Fibroblast of upper back skin (primary cell): ENCODE measurements around the gene KMT2C.
"Not testable (repeated sequence)": the region's sequence is repeated elsewhere in the genome, so short reads cannot be mapped to it uniquely, and the experiment has no call there.

Source experiments
- DNase-seq: peaks from one replicate; pipeline ENCODE4 v3.0.0-alpha.2; 2013

The KMT2C gene

DNA sequence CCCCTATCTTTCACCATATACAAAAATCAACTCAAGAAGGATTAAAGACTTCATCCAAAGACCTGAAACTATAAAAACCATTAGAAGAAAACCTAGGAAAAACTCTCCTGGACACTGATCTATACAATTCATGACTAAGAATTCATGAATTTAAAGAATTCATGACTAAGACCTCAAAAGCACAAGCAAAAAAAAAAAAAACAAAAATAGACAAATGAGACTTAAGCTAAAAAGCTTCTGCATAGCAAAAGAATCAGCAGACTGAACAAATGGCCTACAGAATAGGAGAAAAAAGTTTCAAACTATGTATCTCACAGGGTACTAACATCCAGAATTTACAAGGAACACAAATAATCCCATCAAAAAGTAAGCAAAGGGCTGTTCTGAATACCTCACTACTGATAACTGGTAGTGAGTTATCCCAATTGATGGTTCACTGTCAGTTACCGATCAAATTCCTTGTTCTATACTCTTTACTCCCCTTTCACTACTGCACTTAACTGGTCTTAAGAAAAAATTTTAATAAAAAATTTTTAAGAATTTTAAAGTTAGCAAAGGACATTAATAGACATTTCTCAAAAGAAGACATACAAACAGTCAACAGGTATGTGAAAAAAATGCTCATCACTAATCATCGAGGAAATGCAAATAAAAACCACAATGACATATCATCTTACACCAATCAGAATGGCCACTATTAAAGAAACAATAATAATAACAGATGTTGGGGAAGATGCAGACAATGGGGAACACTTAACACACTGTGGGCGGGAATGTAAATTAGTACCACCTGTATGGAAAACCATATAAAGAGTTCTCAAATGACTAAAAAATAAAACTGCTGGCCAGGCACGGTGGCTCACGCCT lies 33.2 kb downstream of the KMT2C start:
- DNase-seq: peak; percentile 50

DNA sequence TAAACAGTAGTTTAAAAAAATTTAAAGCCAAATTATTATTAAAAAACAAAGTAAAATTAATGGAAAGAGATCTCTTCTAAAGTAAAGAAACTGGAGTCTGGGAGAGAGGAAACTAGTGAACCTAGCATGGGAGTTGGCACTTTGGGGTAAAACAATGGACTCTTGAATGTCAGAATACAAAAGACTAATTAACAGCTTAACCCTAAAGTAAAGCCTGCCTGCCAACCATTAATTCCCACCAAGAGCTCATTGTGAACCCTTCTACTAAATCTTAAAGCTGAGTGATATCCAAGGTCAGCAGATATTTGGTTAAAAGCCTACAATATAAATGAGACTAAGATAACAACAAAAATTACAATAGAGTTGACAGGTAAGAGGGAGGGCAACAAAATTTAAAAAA lies 36.5 kb downstream of the KMT2C start:
- DNase-seq: no peak

DNA sequence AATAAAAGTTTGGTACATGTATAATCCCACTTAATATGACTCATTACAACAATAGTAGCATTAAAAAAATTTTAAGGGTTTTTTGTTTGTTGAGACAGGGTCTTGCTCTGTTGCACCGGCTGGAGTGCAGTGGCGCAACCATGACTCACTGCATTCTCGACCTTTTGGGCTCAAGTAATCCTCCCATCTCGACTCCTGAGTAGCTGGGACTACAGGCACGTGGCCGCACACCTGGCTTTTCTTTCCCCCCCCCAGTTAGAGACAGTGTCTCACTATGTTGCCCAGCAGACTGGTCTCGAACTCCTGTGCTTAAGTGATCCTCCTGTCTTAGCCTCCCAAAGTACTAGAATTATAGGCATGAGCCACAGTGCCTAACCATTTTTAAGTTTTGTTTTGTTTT lies 40.7 kb downstream of the KMT2C start:
- peak; percentile 23 for DNase-seq

DNA sequence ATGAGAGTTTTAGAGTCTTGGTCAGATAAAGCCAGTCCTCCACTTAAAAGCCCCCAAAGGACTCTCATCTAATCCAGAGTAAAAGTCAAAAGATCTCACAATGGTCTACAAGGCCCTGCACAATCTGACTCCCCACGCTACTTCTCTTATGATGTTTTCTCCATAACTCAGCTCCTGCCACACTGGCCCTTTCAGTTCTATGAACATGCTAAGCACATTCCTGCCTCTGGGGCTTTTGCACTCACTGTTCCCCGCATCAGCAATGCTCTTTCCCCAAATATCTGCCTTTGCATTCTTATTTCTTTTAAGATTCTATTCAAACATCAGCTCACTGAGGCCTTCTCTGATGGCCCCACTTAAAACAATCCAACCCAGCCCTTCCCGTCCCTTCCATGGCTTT lies 41.6 kb downstream of the KMT2C start:
- DNase-seq: peak; percentile 59

DNA sequence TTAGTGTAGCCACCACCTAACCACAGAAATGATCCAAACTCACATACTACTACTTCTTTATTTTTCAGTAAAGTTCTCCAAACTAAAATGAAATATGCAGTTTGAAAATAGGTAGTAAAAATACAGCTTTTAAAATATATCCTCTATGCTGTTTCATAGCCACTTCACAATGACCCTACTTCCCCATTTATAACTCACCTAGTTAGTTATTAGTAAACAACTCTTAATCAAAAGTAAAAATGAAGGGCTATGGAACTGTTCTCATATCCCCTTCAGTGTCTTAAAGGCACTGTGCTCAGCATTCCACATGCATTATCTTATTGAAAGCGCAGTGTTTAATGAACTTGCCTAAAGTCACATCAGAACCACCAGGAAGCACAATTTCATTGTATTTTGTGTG lies 43.5 kb downstream of the KMT2C start:
- DNase-seq: no peak

DNA sequence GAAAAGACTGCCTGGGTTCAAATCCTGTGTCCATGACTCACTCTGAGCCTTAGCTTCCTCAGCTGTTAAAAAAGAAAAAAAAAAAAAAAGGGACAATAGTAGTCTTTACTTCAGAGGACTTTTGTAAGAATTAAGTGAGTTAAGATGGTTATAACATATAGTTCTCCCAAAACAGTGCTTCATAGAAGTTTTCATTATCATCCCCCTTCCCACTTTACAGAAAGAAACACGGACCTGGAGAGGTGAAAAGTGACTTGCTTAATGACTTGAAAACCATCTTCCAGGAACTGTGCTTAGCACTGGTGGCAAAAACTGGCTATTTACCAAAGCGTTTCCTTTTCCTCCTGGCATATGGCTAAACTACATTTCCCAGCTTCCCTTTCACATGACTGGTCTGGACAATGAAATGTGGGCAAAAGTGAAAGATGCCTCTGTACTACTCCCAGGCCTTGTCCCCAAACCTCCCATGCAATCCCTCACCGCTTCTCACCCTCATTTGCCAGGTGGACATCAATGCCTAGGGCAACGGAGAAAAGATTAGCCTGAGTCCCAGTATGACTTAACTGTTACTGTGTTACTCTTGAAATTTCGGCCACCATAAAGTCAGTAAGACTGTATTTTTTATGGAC lies 49.6 kb downstream of the KMT2C start:
- not testable (repeated sequence) for DNase-seq

DNA sequence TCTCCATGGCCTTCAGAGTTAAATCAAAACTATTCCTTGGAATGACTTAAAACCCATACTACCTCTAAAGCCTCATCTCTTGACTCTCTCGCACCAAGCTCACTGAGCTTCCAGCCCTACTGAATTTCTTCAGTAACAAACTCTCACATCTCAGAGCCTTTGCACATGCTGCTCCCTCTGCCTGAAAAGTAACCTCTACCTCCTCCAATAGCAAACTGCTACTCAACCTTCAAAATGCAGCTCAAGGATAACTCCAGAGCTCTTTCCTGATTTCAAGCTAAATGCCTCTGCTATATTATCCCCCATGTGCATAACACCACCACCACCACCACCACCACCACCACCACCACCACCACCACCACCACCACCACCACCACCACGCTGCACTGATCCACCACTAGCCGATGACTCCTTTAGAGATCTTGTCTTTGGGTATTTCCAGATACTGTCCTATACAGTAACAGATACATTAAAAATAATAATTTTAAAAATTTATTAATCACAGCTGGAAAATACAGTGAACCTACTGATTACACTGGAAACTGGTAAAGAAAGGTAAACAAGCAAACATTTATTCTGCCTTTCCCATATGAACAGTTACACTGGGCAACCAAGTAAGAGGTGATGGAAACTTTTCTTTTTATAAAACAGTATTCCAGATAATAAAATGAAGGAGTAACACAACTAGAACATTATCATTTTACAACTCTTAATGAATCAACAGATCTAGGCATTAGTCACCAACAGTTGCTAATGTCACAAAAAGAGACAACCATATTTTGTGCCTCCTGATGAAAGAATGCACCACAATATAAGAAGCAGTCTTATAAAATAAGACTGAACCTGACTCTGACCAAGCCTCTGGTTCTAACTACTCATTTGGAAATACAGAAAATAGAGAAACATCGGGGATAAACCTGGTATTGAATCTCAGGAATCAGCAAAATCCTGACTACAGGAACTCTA lies 51.3 kb downstream of the KMT2C start:
- not testable (repeated sequence) for DNase-seq

DNA sequence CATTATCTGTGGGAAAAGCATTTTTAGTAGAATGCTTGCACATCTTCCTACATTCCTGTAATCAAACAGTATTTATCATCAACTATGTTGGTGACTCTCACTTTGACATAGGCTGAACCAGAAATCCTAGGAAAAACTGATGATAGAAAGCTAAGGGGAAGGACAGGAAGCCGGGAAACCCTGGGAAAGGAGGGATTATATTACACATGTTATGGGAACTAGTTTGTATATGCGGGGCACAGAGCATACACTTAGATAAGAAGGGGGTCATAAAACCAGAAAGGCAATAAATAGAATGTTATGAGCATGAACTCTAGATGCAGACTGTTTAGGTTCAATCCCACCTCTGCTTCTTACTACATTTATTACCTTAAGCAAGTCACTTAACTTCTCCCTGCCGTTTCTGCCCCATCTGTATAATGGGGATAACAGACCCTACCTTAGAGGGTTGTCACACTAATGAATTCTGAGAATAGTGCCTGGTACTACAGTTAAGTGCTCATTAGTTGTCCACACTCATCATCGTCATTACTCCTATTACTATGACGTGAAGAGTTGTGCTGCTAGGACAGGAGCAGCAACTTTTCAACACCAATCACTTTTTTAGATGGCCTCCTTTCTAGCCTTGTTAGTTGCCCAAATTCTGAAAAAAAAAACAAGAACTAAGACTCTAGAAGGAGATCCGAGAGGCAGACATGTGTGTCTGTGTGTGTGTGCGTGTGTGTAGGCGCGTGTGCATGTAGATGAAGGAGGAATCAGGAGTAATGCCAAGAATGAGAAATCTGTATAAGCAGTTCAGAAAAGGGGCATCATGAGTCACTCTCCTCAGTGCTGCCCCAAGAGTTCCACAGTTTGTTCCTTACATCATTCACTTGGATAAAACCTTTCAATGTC lies 52.2 kb downstream of the KMT2C start:
- peak; percentile 87 for DNase-seq

DNA sequence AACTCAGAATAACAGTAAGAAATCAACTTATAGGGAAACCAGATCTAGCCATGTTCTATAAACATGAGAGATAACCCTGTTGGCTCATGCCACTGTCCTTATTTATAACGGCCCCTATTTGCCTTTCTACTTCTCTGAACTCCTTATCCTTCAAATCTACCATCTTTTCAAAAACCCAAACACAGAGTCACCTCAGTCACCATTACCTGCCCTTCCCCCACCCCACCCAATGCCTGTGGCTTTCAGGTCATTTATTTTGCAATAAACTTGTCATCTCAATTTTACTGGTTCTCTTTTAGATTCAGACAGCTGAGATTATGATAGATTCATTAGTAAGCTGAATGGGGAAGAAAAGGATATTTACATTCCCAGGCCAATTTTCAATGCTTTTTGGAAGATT lies 53.6 kb downstream of the KMT2C start:
- no peak for DNase-seq

DNA sequence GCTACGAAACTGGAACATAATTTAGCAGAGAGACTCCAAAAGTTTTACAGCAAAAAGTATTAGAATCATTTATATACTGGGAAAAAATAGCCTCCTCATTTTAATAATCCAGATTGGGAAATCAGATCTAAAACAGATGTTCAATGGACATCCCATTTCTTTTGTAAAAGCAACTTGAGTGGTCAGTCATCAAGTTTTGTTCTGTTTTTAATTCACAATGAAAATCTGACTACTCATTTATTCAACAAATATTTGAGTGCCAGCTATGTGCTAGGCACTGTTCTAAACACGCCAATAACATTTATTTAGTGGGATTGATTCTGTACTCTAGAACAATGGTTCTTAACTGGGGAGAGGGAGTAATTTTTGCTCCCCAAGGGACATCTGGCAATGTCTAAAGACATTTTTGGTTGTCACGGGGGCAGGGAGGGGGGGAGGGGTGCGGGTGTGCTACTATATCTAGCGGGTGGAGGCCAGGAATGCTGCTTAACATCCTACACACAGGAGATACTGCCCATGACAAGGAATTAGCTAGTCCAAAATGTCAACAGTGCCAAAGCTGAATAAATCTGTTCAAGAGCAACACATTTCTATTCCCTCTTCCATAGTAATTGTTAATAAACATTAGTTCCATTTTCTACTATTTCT lies 54.7 kb downstream of the KMT2C start:
- not testable (repeated sequence) for DNase-seq

DNA sequence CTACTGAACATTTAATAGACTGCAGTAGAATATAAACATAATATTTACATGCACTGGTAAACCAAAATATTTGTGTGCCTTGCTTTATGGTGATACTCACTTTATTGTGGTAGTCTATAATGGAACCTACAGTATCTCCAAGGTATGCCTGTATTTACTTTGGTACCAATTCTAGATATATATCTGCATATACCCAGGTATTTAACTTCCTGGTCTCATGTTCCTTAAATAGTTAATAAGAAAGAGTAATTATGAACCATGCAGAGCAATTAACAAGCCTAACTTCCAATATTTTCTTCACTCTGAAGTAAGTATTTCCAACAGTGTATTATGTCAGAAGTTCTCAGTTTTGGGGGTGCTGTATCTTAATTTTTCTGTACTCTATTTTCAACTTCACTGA lies 57.3 kb downstream of the KMT2C start:
- not testable (repeated sequence) for DNase-seq

DNA sequence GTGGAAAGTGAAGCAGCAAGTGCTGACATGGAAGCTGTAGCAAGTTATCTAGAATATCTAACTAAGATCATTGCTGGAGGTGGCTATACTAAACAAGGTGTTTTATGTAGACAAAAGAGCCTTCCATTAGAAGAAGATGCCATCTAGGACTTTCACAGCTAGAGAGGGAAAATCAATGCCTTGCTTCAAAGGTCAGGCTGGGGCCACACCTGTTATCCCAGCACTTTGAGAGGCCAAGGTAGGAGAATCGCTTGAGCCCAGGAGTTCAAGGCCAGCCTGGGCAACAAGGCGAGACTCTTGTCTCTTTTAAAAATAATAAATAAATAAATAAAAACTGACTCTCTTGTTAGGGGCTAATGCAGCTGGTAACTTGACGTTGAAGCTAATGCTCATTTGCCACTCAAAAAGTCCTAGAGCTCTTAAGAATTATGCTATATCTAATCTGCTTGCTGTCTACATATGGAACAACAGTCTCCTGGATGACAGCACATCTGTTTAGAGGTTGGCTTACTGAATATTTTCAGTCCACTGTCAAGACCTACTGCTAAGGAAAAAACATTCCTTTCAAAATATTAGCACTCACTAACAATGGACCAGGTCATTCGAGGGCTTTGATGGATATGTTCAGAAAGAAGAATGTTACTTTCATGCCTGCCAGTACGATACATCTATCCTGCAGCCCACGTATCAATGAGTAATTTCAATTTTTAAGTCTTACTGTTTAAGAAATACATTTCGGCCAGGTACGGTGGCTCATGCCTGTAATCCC lies 58.9 kb downstream of the KMT2C start:
- DNase-seq: not testable (repeated sequence)

DNA sequence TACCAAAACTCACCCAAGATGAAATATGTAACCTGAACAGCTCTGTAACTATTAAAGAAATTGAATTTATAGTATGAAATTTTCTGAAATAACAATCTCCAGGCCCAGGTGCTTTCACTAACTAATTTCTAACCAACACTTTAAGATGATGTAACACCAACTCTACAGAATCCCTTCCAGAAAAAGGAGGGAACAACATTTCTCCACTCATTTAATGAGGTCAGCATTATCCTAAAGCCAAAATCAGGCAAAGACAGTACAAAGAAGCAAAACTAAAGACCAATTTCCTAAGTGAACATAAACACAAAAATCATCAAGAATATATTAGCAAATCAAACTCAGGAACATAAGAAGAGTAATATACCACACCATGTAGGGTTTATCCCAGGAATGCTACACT lies 65.5 kb downstream of the KMT2C start:
- no peak for DNase-seq

DNA sequence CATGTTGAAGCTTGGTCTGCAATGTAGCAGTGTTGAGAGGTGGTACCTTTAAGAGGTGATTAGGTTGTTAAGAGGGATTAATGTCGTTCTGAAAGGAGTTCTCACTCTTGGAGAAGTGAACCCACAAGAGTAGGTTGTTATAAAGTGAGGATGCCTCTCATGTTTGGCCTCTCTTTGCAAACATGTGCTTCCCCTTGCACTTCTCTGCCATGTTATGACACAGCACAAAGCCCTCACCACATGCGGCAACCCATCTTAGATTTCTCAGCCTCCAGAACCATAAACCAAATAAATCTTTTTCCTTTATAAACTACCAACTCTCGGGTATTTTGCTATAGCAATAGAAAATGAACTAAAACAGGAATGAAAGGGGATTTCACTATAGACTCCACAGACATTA lies 66.3 kb downstream of the KMT2C start:
- no peak for DNase-seq

DNA sequence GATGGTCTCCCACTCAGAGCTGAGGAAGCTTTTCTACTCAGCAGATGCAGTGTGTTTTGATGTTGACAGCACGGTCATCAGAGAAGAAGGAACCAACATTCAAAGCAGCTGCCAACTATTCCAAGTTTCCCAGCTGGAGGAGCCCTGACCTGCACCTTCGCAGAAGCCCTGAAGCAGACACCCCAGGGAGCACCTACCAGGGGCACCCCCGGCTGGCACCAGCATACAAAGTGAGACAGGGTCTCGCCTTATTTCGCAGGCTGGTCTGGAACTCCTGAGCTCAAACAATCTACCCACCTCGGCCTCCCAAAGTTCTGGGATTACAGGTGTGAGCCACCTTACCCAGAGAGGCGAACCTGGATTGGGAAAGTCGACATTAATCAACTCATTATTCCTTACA lies 68.6 kb downstream of the KMT2C start:
- DNase-seq: no peak

DNA sequence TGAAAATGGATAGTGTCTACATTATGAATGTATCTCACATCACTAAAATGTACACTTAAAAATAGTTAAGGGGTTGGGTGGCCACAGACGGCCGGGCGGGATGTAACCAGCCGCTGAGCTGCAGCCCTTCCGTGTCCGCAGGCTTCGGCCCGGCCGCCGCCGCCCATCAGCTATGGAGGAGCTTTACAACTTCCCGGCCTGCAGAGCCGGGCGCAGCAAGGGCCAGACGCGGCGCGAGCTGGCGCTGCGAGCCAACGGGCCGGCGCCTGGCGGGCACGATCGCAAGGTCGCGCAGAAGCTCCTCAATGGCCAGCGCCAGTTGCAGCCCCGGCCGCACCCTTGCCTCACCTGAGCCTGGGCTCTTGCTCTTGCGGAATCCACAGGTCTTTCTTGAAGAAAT lies 69.1 kb downstream of the KMT2C start:
- DNase-seq: no peak

DNA sequence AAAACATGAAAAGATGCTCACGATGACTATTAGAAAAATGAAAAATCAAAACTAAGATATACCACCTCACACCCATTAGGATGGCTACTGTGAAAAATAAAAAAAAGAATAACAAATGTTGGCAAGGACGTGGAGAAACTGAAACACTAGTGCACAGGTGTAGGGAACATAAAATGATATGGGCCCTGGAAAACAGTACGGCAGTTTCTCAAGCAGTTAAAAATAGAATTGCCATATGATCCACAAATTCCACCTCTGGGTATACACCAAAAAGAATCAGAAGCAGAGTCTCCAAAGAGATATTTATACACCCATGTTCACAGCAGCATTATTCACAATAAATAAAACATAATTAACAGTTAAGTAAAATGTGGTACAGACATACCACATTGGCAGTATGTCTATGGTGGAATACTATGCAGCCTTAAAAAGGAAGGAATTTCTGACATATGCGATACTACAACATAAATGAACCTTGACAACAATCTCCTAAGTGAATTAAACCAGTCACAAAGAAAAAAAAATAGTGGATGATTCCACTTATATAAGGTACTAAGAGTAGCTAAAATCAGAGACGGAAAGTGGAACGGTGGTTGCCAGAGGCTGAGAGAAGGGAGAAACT lies 69.7 kb downstream of the KMT2C start:
- DNase-seq: no peak

DNA sequence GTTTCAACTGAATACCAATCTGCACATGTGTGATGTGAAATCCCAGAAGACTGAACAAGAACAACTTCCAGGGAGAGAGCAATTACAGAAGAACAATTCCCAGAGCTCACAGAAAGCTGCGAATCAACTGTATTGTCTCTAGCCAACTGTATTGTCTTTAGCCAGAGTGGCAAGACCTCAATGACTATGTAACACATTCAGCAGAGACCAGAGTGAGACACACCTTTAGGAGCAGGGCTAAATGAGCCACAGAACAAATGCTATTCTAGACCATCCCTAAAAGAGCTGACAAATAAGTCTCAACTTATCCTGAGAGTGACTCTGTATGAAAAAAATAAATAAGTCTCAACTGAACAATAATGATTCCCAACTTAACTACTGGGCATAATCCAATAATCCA lies 72.0 kb downstream of the KMT2C start:
- no peak for DNase-seq

DNA sequence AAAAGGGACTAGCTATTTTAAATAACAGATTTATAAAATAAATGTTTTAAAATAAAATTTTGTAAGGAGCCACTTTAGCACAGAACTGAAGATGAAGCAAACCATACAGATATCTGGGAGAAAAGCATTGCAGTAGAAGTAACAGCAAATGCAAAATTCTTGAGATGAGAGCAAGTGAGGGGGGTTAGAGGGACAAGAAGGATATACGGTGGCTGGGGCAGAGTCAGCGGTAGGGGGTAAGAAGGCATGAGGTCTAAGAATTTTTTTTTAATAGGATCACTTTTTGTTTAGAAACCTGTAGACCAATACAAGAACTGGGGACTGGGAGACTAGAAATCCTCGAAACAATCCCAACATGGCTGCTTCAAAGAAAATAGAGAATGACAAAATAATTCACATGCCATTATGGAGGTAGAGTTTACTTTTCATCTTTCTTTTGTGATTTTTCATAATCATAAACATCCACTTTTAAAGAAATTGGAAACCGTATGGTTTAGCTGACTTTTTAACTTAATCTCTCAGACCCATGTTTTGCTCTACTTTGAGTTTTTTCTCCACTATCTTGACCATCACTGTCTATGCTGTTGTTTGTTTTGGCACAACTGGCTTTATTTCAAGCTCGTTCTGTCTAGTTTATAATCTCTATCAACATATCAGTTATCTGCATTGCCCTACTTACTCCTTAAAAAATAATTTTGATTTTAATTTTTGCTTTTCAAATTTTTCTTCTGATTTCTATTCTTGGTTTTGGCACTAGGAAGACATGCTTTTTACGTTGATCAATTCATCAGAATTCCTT lies 73.5 kb downstream of the KMT2C start:
- no peak for DNase-seq
